T-helper 1 cell treated with Interleukin-12 subunit alpha and Interleukin-12 subunit beta and Interleukin-4 antibody, amounts not matched to agents 30 ng/mL and 1 ng/mL, for 36 hours (primary cell): ENCODE data around the gene PLPP7. TPM values are rescaled to one million over a fixed set of nuclear protein-coding genes. Genes with fewer than 3 reads are reported as not detected.
"Not testable (repeated sequence)": the region's sequence is repeated elsewhere in the genome, so short reads cannot be mapped to it uniquely, and the experiment has no call there.

Experiments
- intact Hi-C: fragments of 100-400 bp; cut with micrococcal nuclease; formaldehyde crosslinking; loops from one replicate; pipeline ENCODE4 v1.15.1; 2024
- total RNA-seq: library from RNA; stranded (reverse); gene quantifications from 2 replicates; pipeline ENCODE4 v1.2.3, GENCODE V29; 2022

The PLPP7 gene
- not detected in 2 replicates for total RNA-seq

GRCh38 chr9:131289301-131290035 lies at the start of gene PLPP7:
Gene PLPP7 (plus strand): TSS chr9:131289723. CDS start chr9:131289998, 275 bp downstream.
- intact Hi-C loops: no loop called here

- intact Hi-C loops: no loop called here
These were observed 49.2 kb upstream of the PLPP7 start for GRCh38 chr9:131240047-131240921.

GRCh38 chr9:131244331-131244730 lies 45.2 kb upstream of the PLPP7 start:
- intact Hi-C loops: not testable (repeated sequence)

GRCh38 chr9:131246618-131247017 lies 42.9 kb upstream of the PLPP7 start:
- intact Hi-C loops: no loop called here

GRCh38 chr9:131252120-131252519 lies 37.4 kb upstream of the PLPP7 start:
- intact Hi-C loops: loop anchor here (1.0 to 10.0 kb wide), 9 partner anchors 14 to 557 kb away; partner anchors contain the start of genes EXOSC2 and NUP214

- intact Hi-C loops: loop anchor here (5.0 to 10.0 kb wide), 2 partner anchors 478 to 559 kb away; partner anchors contain the start of gene EXOSC2
These were observed 35.5 kb upstream of the PLPP7 start for GRCh38 chr9:131253891-131254491.

- intact Hi-C loops: loop anchor here (5.0 to 10.0 kb wide), 2 partner anchors 478 to 560 kb away; partner anchors contain the start of gene EXOSC2
These were observed 34.9 kb upstream of the PLPP7 start for GRCh38 chr9:131254626-131255025.

GRCh38 chr9:131255676-131256197 lies 33.8 kb upstream of the PLPP7 start:
- intact Hi-C loops: loop anchor here (1.0 to 10.0 kb wide), 6 partner anchors 14 to 561 kb away; partner anchors contain the start of gene EXOSC2

GRCh38 chr9:131257266-131258025 lies 32.1 kb upstream of the PLPP7 start:
- intact Hi-C loops: loop anchor here (2.0 to 10.0 kb wide), 2 partner anchors 243 to 563 kb away; partner anchors contain the start of gene EXOSC2

- intact Hi-C loops: loop anchor here (10.0 kb wide), 1 partner anchor 563 kb away; the partner anchor contains the start of gene EXOSC2
These were observed 31.3 kb upstream of the PLPP7 start for GRCh38 chr9:131258186-131258585.

- intact Hi-C loops: loop anchor here (10.0 kb wide), 1 partner anchor 564 kb away; the partner anchor contains the start of gene EXOSC2
These were observed 30.7 kb upstream of the PLPP7 start for GRCh38 chr9:131258698-131259431.

GRCh38 chr9:131259432-131259898 lies 30.1 kb upstream of the PLPP7 start:
- intact Hi-C loops: loop anchor here (10.0 kb wide), 1 partner anchor 565 kb away; the partner anchor contains the start of gene EXOSC2

- intact Hi-C loops: loop anchor here (10.0 kb wide), 1 partner anchor 565 kb away; the partner anchor contains the start of gene EXOSC2
These were observed 29.5 kb upstream of the PLPP7 start for GRCh38 chr9:131259916-131260597.

- intact Hi-C loops: no loop called here
These were observed 28.6 kb upstream of the PLPP7 start for GRCh38 chr9:131260751-131261452.

GRCh38 chr9:131262327-131263032 lies 27.0 kb upstream of the PLPP7 start:
- intact Hi-C loops: no loop called here

- intact Hi-C loops: not testable (repeated sequence)
These were observed 26.5 kb upstream of the PLPP7 start for GRCh38 chr9:131263033-131263343.

- intact Hi-C loops: no loop called here
These were observed 25.8 kb upstream of the PLPP7 start for GRCh38 chr9:131263701-131264100.

GRCh38 chr9:131264231-131264630 lies 25.3 kb upstream of the PLPP7 start:
- intact Hi-C loops: no loop called here
